Activated CD4-positive, CD25-positive, alpha-beta regulatory T cell treated with anti-CD3 and anti-CD28 coated beads, Interleukin-2, amount 50 U/mL, for 72 hours (primary cell): ENCODE results near the gene POLR3H.

Experiments
- DNase-seq: peaks from one replicate; pipeline ENCODE4 v3.0.0; 2021

POLR3H gene

DNA sequence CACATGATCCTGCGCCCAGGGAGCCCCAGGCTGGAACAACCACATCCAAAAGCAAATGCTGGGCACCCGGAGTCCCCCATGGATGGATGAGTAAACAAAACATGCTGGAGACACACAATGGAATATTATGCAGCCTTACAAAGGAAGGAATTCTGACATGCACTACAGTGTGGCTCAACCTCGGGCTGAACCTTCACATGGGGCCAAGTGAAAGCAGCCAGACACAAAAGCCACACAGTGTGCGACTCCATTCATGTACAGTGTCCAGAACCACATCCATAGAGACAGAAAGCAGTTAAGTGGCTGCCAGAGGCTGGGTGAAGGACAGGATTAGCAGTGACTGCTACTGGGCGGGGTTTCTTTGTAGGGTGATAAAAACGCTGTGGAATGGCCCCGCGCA, 10.1 kb downstream of the POLR3H start:
- DNase-seq: no peak

- DNase-seq: peak; percentile 75
Measured at GRCh38 chr22:41532908-41533825, 11.1 kb downstream of the POLR3H start.

DNA sequence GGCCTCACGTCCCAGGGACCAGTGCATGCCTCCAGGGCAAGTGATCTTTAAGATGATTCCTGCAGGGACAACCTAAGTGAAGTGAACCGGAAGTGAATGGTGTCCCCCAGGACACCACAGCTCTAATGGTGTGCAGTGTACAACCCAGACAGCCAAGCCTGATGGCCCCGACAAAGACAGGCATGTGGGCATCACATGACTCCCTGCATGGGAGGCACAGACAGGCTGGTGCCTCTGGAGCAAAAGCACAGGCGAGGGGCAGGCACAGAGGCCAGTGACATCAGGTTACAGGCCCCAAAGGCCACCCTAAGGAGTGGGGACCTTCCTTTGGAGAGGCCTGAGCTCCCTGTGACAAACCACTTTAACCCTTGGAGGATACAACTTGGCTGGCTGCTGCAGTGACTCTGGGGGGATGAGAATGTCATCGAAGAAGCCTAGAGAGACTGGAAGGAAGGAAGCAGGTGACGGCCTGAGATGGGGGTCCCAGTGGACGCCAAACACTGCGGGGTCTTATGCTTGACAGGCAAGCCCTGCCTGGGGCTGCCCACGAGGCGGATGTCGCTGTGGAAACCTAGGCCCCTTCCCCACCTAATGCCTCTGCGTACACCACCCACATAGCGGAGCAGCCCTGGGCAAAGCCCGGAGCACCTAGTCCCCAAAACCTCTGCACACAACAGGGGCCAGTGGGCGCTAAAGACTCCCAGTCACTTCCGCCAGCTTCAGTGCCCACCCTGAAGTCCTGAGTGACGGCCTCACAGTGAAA, 12.4 kb downstream of the POLR3H start:
- no peak for DNase-seq

- no peak for DNase-seq
Measured at GRCh38 chr22:41530890-41531714, 13.2 kb downstream of the POLR3H start.

DNA sequence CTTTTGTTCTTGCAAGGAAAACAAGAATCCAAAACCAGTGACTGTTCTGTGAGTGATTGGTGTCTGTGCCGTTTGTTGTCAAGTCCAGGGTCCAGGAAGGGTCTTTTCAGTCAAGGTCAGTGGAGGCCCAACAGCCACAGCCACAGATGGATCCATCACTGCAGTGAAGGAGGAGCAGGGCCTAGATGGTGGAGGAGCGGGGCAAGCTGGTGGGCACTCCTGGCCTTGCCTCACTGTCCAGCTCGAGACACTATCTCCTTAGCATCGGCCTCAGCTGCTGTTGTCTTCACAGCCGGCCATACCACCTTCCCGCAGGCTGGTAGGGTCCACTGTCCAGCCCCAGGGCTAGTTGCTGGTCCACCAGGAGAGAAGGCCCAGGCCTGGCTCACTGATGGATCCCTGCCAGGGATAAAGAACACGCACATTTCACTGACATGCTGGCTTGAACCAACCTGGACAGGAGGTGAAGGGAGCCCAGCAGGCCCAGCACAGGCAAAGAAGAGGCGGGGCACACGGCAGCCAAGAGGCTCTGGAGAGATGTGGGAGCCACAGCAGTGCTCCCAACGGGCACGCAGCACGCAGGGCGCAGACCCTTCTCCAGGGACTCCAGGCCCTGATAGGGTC, 15.2 kb downstream of the POLR3H start:
- DNase-seq: no peak

GRCh38 chr22:41528132-41528766, 16.0 kb downstream of the POLR3H start:
- DNase-seq: no peak

DNA sequence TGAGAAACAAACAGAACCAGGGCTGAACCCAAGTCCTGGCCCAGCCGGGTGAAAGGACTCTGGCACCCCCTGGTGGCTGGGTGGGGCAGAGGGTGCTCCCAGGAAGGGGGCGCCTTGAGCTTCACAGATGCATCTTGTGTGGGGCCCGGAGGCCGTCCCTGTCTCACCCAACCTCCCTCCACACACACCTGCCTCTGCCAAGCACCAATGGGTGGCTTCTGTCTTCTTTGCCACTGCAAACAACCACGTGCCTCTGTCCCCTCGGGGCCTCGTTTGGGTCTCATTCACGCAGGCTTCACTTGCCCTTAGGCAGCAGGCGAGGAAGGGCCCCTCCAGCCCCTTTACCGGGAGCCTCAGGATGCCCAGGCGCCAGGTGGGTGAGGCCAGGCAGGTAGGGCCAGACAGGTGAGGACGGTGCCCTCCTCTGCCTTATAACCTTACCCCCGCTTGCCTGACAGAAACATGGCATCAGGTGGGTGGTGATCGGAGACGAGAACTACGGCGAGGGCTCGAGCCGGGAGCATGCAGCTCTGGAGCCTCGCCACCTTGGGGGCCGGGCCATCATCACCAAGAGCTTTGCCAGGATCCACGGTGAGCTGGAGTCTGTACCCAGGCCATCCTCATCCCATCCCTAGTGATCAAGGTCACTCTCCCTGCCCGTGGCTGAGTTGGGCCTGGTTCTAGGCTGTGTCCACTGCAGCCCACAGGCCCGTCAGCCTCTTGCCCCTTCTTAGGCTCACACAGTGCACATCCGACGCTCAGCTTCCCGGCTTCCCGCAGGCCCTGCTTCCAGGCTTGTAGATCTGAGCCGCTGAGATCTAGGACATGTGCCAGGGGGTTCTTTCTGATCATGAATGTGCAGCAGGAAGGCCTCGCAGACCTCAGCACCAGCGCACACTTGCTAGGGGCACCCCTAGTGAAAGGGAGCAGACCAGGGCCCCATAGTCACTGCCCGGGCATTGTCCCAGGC, 17.2 kb downstream of the POLR3H start:
- peak; percentile 67 for DNase-seq

DNA sequence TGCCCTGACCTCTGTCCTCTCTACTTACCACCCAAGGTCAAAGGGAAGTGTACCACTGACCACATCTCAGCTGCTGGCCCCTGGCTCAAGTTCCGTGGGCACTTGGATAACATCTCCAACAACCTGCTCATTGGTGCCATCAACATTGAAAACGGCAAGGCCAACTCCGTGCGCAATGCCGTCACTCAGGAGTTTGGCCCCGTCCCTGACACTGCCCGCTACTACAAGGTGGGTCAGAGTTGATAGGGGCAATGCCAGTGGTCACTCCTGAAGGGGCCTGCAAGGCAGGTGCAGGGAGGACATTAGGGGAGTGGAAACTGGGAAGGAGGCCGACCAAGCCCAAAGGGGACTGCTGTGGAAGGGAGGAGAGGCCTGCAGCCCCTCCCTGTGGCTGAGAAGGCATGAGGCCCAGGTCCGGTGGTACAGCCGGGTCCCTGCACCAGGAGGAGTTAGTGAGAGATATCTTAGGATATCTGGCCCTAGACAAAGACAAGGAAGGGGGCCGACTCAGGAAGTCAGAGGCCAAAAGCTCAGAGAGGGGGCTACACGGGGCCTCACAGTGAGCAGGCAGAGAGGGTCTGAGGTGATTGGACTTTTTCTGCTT, 17.9 kb downstream of the POLR3H start:
- DNase-seq: no peak

- no peak for DNase-seq
Measured at GRCh38 chr22:41525450-41526225, 18.6 kb downstream of the POLR3H start.

GRCh38 chr22:41524809-41525449, 19.3 kb downstream of the POLR3H start:
- peak; percentile 42 for DNase-seq

GRCh38 chr22:41524251-41524661, 20.0 kb downstream of the POLR3H start:
- DNase-seq: no peak

GRCh38 chr22:41523464-41524221, 20.6 kb downstream of the POLR3H start:
- DNase-seq: no peak

DNA sequence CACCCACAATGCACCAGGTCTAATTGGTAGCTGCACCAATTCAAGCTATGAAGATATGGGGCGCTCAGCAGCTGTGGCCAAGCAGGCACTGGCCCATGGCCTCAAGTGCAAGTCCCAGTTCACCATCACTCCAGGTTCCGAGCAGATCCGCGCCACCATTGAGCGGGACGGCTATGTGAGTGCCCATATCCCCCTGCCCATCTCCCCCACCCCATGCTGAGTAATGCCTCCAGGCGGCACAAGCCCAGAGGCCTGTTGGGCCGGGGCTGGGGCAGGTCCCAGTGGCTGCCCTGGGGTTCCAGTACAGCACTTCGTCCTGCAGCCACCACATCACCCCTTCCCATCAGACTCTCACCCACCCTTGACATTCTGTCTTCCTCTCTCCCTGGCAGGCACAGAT, 21.5 kb downstream of the POLR3H start:
- no peak for DNase-seq

GRCh38 chr22:41521126-41521525, 23.1 kb downstream of the POLR3H start:
- no peak for DNase-seq

DNA sequence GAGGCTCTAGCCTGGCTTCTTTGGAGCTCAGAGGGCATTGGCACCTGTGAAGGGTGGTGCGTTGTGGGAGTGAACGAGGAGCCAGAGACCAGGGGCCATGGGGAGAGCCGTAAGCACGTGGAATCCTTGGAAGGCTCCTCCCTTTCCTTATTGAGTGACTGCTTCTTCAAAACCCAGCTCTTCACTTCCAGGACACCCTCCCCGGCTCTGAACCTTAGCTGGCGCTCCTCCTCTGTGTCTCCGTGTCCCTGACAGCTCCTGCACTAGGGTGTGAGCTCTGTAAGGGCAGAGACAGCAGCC, 26.3 kb downstream of the POLR3H start:
- DNase-seq: no peak

GRCh38 chr22:41517172-41518047, 26.9 kb downstream of the POLR3H start:
- peak; percentile 46 for DNase-seq

DNA sequence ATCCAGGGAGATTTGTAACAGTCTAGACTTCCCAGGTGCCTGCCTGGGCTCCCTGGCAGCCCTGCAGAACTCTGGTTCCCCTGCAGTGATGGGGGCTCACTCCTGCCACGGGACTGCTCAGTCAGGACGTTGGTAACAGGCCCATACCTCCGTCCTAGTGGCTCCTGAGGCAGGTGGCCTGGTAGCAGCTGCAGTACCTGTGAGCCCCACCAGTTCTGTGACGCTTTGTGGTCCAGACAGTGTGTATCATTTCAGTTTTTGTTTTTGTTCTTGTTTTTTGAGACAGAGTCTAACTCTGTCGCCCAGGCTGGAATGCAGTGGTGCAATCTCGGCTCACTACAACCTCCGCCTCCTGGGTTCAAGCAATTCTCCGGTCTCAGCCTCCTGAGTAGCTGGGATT, 27.8 kb downstream of the POLR3H start:
- DNase-seq: no peak

DNA sequence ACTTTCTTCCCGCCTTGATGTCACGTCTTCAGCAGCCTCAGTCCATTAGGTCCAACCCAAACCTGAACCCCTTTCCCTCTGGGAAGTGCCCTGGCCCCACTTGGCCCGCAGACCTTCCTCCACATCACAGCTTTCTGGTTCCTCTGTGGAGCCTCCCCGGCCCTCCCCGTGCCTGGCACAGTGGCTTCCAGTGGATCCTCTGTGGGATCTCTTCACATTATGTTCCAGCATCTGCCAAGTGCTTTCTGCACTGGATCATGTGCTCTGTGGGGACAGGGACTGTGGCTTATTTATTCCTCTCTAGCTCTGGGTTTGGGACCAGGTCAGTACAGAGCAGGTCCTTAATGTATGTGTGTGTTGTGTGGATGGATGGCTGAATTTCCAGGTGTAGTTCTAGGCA, 30.9 kb downstream of the POLR3H start:
- no peak for DNase-seq
